NB4 (cell line): Measurements from ENCODE around the gene INSC.

Experiments
- MYC ChIP-seq: IDR thresholded peaks from 2 replicates; pipeline ENCODE4 v1.6.1; 2011; ENCODE audit warnings: low read depth, low read length
- TF ChIP-seq, protein P1 (sequence below): IDR thresholded peaks from one replicate; pipeline ENCODE4 v1.5.1; 2012; ENCODE audit warnings: low read depth, low read length
- TF ChIP-seq, protein P2 (sequence below): IDR thresholded peaks from 2 replicates; pipeline ENCODE4 v1.6.1; 2011; ENCODE audit warnings: low read depth, low read length

GRCh38 chr11:15236559-15236958 is 121.8 kb downstream of the INSC start:
- TF ChIP-seq, protein P1, sequence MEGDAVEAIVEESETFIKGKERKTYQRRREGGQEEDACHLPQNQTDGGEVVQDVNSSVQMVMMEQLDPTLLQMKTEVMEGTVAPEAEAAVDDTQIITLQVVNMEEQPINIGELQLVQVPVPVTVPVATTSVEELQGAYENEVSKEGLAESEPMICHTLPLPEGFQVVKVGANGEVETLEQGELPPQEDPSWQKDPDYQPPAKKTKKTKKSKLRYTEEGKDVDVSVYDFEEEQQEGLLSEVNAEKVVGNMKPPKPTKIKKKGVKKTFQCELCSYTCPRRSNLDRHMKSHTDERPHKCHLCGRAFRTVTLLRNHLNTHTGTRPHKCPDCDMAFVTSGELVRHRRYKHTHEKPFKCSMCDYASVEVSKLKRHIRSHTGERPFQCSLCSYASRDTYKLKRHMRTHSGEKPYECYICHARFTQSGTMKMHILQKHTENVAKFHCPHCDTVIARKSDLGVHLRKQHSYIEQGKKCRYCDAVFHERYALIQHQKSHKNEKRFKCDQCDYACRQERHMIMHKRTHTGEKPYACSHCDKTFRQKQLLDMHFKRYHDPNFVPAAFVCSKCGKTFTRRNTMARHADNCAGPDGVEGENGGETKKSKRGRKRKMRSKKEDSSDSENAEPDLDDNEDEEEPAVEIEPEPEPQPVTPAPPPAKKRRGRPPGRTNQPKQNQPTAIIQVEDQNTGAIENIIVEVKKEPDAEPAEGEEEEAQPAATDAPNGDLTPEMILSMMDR = no peak
- TF ChIP-seq, protein P2, sequence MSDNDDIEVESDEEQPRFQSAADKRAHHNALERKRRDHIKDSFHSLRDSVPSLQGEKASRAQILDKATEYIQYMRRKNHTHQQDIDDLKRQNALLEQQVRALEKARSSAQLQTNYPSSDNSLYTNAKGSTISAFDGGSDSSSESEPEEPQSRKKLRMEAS = no peak
- no peak for TF ChIP-seq MYC
